Measurements from ENCODE around the gene ADAM23.

Gene ADAM23

DNA sequence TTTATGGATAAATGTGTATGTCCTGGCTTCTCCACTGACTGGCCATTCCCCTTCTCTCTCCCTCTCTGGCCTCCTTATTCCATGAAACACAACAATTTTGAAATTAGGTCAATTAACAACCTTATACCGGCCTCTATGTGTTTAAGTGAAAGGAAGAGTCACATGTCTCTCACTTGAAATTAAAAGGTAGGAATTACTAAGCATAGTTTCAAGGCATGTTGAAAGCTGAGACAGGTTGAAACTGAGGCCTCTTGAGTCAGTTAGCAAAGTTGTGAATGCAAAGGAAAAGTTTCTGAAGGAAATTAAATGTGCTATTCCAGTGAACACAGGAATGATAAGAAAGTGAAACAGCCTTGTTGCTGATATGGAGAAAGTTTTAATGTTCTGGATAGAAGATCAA is 69.7 kb downstream of the ADAM23 start:
- no peak for DNase-seq

- no peak for DNase-seq
Observed at GRCh38 chr2:206515580-206515979, 72.2 kb downstream of the ADAM23 start.

DNA sequence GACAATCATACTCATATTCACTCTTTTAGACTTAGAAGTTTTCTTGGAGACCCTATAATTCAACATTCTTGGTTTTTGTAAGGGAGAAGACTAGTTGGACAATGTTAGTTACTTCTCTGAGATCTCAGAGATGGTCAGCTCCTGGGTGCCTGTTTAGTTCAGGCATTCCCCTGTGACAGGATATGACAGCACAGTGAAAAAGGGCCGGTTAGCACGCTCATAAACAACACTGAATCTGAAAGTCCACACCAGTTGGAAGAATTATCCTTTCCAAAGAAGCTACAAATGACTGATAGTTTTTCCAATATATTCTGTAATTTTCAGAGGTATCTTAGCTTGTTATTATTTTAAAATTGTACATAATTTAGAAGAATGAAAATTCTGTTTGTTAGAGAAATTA is 75.7 kb downstream of the ADAM23 start:
- DNase-seq = no peak

GRCh38 chr2:206520450-206520849 is 77.1 kb downstream of the ADAM23 start:
- no peak for DNase-seq

GRCh38 chr2:206521115-206521514 is 77.8 kb downstream of the ADAM23 start:
- no peak for DNase-seq

DNA sequence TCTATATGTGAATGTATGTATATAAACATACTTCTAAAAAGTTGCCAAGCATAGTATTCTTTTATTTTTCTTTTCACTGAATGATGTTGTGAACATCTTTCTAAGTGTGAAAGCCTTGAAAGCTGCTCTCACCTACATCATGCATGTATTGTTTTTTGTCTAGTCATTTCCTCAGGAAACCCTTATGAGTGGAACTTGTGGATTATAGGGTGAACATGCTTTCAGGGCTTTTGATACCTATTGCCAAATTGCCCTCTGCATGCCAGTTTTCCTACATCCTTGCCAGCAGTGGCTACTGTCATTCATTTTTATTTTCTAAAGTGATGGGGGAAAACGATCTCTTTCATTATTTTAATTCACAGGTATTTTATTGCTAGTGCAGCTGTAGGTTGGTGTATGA is 78.3 kb downstream of the ADAM23 start:
- no peak for DNase-seq

- DNase-seq = no peak
Observed at GRCh38 chr2:206526416-206526815, 83.1 kb downstream of the ADAM23 start.

DNA sequence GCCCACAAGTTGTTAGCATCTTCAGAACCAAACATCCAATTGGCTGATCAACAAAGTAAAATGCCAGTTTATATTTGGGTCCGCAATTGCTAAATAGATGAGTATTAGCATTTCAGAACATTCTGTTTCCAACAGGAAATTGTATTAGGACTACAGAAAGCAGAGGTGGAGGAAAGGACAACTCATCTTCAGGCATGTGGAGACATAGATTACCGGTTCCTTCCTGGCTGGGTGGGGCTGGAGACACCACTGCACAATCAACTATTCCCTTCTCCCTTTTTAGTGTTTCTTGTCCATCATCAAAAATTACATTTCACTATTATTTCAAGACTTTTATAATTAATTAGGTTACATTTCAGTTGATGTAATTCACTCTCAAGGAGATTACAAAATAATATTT is 83.8 kb downstream of the ADAM23 start:
- no peak for DNase-seq

- no peak for DNase-seq
Observed at GRCh38 chr2:206530727-206531126, 87.4 kb downstream of the ADAM23 start.

- DNase-seq = no peak
Observed at GRCh38 chr2:206531996-206532543, 88.7 kb downstream of the ADAM23 start.

GRCh38 chr2:206533977-206534376 is 90.6 kb downstream of the ADAM23 start:
- DNase-seq = no peak

GRCh38 chr2:206535260-206535986 is 92.1 kb downstream of the ADAM23 start:
- no peak for DNase-seq

GRCh38 chr2:206540757-206541156 is 97.4 kb downstream of the ADAM23 start:
- DNase-seq = no peak

DNA sequence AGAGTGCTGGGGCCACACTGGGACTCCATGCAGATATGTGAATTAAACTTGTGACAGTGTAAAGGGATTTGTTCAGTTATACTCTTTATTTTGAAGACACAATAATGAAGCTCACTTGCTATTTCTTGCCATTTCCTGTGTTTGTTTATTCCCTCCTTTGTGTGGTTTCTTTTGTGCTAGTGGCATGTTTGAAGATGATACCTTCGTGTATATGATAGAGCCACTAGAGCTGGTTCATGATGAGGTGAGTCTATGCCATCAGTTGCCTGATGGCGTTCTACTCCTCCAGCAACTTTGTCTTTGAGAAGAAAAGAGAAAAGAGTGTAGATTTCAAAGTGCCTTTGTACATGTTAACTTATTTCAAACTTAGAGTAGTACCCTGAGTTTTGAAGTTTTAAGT is 99.7 kb downstream of the ADAM23 start:
- DNase-seq = no peak

GRCh38 chr2:206548383-206548782 is 105.1 kb downstream of the ADAM23 start:
- no peak for DNase-seq

- no peak for DNase-seq
Observed at GRCh38 chr2:206555721-206556120, 112.4 kb downstream of the ADAM23 start.

- DNase-seq = no peak
Observed at GRCh38 chr2:206556357-206556949, 113.1 kb downstream of the ADAM23 start.

DNA sequence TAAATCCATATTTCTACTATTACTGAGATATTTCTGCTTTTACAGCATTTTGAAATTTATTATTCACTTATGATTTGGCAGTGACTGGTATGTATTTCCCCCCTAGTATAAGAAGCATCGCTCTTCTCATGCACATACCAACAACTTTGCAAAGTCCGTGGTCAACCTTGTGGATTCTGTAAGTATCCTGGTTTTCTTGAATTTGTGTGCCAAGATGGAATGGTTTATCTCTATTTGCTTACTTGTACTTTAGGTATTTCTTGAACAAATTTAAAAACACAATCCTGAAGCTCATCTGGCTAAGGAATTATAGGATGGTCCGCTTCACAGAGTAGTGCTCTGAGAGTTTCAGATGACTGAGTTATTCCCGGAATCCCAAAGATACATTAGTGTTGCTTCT is 114.0 kb downstream of the ADAM23 start:
- DNase-seq = no peak

- no peak for DNase-seq
Observed at GRCh38 chr2:206558492-206558891, 115.2 kb downstream of the ADAM23 start.

- DNase-seq = no peak
Observed at GRCh38 chr2:206561962-206562361, 118.6 kb downstream of the ADAM23 start.

- no peak for DNase-seq
Observed at GRCh38 chr2:206562375-206562774, 119.0 kb downstream of the ADAM23 start.

GRCh38 chr2:206563374-206563773 is 120.0 kb downstream of the ADAM23 start:
- DNase-seq = no peak

DNA sequence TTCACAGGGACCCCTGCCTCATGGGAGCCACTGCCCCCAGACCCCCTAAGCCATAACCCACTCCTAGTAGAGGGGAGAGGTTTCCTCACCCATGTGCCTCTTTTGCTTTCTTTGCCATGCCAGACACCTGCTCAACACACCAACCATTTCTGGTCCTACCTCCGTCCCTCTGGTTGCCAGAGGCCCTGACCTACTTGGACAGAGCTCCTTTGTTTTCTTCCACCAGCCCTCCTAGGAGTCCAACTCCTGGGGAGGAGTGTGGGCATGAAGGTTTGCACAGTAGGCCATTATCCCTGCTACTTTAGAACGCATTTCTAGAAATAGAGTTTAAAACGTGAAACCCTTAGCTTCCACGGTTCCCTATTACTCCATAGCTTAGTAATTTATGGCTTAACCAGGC is 122.3 kb downstream of the ADAM23 start:
- DNase-seq = no peak

- DNase-seq = no peak
Observed at GRCh38 chr2:206569470-206569869, 126.1 kb downstream of the ADAM23 start.

DNA sequence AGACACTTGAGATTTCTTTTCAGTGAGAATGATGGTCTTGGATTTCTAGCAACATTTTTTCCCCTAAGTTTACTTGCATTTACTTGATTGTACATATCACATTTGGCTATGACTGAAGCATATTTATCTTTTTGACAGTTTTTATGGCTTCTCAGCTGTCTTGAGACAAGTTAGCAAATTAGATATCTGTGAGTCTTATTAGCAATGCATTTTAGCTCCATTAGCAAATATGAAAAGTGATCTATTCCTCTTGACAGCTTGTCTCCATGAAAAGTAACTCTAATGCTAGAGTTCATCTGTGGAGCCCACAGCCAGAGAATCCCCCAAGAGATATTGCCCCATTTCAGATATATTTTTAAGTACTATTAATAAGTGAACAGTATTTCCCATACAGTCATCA is 126.9 kb downstream of the ADAM23 start:
- no peak for DNase-seq

Measured in GOT3 (cell line).